Measurements from ENCODE around the gene SHB. TPM values are rescaled to one million over a fixed set of nuclear protein-coding genes. Genes with fewer than 3 reads are reported as not detected.

SHB gene
- total RNA-seq, 2 donors from 2014 or later, result 1.0 to 1.6 TPM

GRCh38 chr9:37880916-37881479 is 188.0 kb downstream of the SHB start:
- DNase-seq (no peak), ATAC-seq (replicated peaks in 1 of 2) (no peak)
- Mint-ChIP-seq H3K4me3 (no peak overlapping the region), H3K36me3 (ENCODE audit: insufficient read depth in 2 of 2) (peaks cover 3 to 7% of the 10 kb centered on the region in 2 donors), H3K27ac (no peak overlapping the region), H3K4me1 (ENCODE audit: low read depth) (no peaks in the 10 kb centered on the region), H3K9me3 (no peaks in the 10 kb centered on the region), H3K27me3 (ENCODE audit: low read depth) (no peaks in the 10 kb centered on the region)

GRCh38 chr9:37876376-37876775 is 192.7 kb downstream of the SHB start:
- Mint-ChIP-seq H3K27ac (no peak overlapping the region), H3K9me3 (no peaks in the 10 kb centered on the region), H3K4me3 (no peak overlapping the region), H3K4me1 (ENCODE audit: low read depth) (no peaks in the 10 kb centered on the region), H3K36me3 (ENCODE audit: insufficient read depth in 2 of 2) (peaks cover 3 to 7% of the 10 kb centered on the region in 2 donors), H3K27me3 (ENCODE audit: low read depth) (no peaks in the 10 kb centered on the region)
- ATAC-seq (replicated peaks in 1 of 2), result no peak
- no peak for DNase-seq

- Mint-ChIP-seq H3K27me3 (ENCODE audit: low read depth) (no peaks in the 10 kb centered on the region), H3K4me3 (no peak overlapping the region), H3K4me1 (ENCODE audit: low read depth) (no peaks in the 10 kb centered on the region), H3K36me3 (ENCODE audit: insufficient read depth in 2 of 2) (peaks cover 0 to 4% of the 10 kb centered on the region in 2 donors), H3K27ac (no peak overlapping the region), H3K9me3 (no peaks in the 10 kb centered on the region)
- no peak for ATAC-seq (replicated peaks in 1 of 2)
- DNase-seq, result no peak
Observed at GRCh38 chr9:37873955-37874354, 195.1 kb downstream of the SHB start.

- Mint-ChIP-seq H3K27ac (no peak overlapping the region), H3K4me1 (ENCODE audit: low read depth) (no peaks in the 10 kb centered on the region), H3K4me3 (no peak overlapping the region), H3K9me3 (peaks cover 0 to 1% of the 10 kb centered on the region in 2 donors), H3K27me3 (ENCODE audit: low read depth) (no peaks in the 10 kb centered on the region), H3K36me3 (ENCODE audit: insufficient read depth in 2 of 2) (peaks cover 0 to 1% of the 10 kb centered on the region in 2 donors)
- ATAC-seq (replicated peaks in 1 of 2) (no peak), DNase-seq (no peak)
Observed at GRCh38 chr9:37870799-37871176, 198.2 kb downstream of the SHB start.

- no peaks in the 10 kb centered on the region for H3K27me3 Mint-ChIP-seq (ENCODE audit: low read depth)
- peaks cover 0 to 1% of the 10 kb centered on the region in 2 donors for H3K36me3 Mint-ChIP-seq (ENCODE audit: insufficient read depth in 2 of 2)
- DNase-seq (no peak), ATAC-seq (replicated peaks in 1 of 2) (no peak)
- no peak overlapping the region for H3K4me3 Mint-ChIP-seq
- peaks cover 0 to 1% of the 10 kb centered on the region in 2 donors for H3K9me3 Mint-ChIP-seq
- no peak overlapping the region for H3K27ac Mint-ChIP-seq
- no peaks in the 10 kb centered on the region for H3K4me1 Mint-ChIP-seq (ENCODE audit: low read depth)
Observed at GRCh38 chr9:37870081-37870798, 198.8 kb downstream of the SHB start.

Other genes with a start within 250 kb of the SHB start
- gene SLC25A51, start 165.1 kb downstream of the SHB start, total RNA-seq, result 10 to 100 TPM; 30.3 to 32.4 TPM

Measured in activated T-cell treated with anti-CD3 and anti-CD28 coated beads, Interleukin-2, amount 50 U/mL, for 72 hours (primary cell).